GM19043 (cell line): Measurements from ENCODE around the gene DDX39A.
"Not testable (repeated sequence)": the region's sequence is repeated elsewhere in the genome, so short reads cannot be mapped to it uniquely, and the experiment has no call there.

ENCODE experiments used
- ATAC-seq: cut with Tn5 transposase; IDR thresholded peaks from one replicate; pipeline ENCODE4 v1.9.1; 2021; ENCODE audit warnings: low read depth; ENCODE audit not compliant: unreplicated experiment

Gene DDX39A

DNA sequence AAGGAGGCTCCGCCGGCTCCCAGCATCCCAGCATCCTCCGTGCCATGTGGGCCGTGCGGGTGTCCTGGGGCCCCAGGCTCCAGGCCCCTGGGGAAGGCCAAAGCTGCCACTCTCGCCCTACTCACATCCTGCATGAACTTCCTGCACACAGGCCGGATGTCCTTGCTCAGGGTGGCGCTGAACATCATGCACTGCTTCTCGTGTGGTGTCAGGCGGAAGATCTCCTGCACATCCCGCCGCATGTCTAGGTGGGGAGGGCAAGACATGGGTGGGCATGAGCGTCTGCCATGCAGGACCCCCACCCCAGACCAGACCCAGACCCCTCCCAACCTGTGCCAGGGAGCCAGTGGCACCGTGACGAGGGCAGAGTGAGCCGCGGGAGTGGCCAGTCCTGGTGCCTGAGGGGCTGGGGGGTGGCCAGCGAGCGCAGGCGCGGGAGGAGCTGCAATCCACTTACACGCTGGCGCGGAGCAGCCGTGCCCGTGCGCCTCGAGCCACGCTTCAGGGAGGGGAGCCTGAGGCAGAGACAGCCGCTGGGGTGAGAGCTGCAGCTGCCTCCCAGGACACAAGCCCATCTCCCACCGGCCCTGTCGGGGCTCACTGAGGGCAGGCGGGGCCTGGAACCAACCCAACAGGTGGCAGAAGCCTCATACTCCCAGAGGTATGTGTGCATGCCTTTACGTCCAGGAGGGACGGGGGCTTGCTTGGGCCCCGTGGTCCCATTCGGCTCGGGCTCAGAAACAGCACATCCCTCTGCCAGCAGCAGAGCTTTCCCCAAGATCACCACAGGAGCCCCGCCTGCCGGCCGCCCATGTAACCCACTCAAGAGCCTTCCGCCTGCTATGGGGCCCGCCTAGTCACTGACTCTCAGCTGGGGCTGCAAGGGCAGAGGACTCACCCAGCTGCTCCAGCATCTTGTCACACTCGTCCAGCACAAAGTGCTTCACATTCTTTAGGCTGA lies 8.8 kb downstream of the DDX39A start:
- no peak for ATAC-seq

- ATAC-seq, result no peak
These were observed 9.8 kb downstream of the DDX39A start for GRCh38 chr19:14409146-14410023.

DNA sequence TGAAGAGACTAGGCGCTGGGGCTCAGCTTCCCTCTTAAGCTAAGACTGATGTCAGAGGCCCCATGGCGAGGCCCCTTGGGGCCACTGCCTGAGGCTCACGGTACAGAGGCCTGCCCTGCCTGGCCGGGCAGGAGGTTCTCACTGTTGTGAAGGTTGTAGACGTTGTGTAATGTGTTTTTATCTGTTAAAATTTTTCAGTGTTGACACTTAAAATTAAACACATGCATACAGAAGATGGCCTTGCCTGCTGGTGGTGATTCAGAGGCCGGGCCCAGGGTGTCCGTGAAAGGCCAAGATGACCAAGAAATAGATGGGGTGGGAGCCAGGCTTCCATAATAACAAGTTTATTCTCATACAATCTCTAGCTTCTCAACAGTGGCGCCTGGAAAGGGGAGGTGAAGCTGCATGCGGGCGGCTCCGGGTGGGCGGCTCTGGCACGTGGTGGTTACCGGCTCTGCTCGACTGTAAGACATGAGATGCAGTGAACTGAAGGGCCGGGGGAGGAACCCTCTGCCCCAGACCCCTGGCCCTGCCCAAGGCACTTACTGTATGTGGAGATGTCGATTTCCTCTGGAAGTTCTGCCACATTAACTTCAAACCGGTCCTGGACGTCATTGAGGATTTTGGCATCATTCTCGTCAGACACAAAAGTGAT lies 10.5 kb downstream of the DDX39A start:
- ATAC-seq, result no peak

- ATAC-seq, result no peak
These were observed 11.3 kb downstream of the DDX39A start for GRCh38 chr19:14407605-14408484.

- ATAC-seq, result no peak
These were observed 12.3 kb downstream of the DDX39A start for GRCh38 chr19:14406645-14407401.

- ATAC-seq, result peak; percentile 66
These were observed 13.1 kb downstream of the DDX39A start for GRCh38 chr19:14405758-14406644.

DNA sequence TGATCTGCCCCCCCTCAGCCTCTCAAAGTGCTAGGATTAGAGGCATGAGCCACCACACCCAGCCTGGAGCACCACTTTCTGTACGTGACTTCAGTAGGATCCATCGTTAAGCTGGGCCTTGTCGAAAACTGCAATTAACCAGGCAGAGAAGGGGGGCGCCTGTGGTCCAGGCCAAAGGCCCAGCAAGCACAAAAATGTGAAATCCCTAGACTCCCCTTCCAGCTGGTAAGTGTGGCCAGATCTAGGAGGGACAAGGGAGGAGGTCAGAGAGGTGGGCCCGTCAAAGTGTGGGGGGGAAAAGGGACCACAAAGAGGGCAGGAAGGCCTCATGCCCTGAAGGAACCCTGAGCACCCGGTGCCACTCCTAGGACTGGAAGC lies 13.8 kb downstream of the DDX39A start:
- no peak for ATAC-seq

DNA sequence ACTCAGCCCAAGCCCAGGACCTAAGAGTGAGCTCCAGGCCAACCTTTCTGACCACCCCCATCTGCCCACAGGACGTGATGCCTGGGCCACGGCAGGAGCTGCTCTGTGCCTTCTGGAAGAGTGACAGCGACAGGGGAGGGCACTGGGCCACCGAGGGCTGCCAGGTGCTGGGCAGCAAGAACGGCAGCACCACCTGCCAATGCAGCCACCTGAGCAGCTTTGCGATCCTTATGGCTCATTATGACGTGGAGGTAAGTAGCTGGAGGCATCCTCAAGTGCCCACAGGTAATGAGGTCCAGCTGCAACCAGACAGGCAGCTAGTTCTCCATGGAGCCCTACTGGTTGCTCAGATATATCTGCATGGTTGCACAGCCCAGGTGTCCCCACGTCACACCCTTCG lies 14.8 kb downstream of the DDX39A start:
- no peak for ATAC-seq

DNA sequence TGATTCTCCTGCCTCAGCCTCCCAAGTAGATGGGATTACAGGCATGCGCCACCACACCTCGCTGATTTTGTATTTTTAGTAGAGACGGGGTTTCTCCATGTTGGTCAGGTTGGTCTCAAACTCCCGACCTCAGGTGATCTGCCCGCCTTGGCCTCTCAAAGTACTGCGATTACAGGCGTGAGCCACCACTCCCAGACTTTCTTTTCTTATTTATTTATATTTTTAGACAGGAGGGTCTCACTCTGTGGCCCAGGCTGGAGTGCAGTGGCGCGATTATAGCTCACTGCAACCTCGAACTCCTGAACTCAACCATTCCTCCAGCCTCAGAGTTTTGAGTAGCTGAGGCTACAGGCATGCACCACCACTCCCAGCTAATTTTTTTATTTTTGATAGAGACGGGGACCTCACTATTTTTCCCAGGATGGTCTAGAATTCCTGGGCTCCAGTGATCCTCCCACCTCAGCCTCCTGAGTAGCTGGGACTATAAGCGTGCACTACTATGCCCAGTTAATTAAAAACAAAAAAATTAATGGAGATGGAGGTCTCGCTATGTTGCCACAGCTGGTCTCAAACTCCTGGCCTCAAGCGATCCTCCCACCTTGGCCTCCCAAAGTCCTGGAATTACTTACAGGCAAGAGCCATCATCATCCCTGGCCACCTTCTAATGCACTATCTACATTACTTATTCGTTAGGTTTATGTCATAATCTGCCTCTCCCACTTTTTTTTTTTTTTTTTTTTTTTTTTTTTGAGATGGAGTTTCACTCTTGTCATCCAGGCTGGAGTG lies 15.8 kb downstream of the DDX39A start:
- ATAC-seq, result not testable (repeated sequence)

- no peak for ATAC-seq
These were observed 16.6 kb downstream of the DDX39A start for GRCh38 chr19:14402332-14403144.

DNA sequence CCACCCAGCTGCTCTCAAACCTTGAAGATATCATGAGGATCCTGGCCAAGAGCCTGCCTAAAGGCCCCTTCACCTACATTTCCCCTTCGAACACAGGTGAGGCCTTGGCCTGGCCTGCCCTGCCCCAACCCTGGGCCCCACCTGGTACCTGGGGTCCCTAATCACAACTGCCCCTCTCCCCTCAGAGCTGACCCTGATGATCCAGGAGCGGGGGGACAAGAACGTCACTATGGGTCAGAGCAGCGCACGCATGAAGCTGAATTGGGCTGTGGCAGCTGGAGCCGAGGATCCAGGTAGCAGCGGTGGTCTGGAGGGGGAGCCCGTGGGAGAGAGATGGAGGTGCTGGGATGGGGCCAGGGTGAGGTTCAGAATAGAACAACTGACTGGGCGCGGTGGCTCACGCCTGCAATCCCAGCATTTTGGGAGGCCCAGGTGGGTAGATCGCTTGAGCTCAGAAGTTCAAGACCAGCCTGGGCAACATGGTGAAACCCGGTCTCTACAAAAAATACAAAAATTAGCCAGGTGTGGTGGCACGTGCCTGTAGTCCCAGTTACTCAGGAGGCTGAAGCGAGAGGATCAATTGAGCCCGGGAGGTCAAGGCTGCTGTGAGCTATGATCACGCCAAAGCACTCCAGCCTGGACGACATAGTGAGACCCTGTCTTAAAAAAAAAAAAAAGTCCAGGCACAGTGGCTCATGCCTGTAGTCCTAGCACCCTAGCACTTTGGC lies 17.5 kb downstream of the DDX39A start:
- no peak for ATAC-seq

GRCh38 chr19:14400951-14401431 lies 18.1 kb downstream of the DDX39A start:
- no peak for ATAC-seq

- ATAC-seq, result not testable (repeated sequence)
These were observed 22.0 kb downstream of the DDX39A start for GRCh38 chr19:14397168-14397567.

DNA sequence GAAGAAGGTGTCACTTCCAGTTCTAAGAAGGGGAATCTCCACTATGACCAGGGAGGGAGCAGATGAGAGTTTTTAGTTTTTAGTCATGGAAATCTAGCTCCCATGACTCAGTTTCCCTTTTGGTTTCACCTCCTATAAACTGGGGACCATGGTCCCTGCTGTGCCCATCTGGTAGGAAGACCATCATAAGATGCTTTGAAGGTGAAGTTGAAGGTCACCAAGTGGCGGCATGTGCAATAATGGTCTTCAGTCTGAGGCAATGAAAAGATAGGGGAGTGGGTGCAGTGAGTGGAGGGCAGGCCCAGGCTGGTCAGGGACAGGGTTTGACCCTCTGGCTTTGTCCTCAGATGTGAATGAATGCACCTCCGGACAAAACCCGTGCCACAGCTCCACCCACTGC lies 22.4 kb downstream of the DDX39A start:
- not testable (repeated sequence) for ATAC-seq

GRCh38 chr19:14395710-14396336 lies 23.3 kb downstream of the DDX39A start:
- no peak for ATAC-seq
